Smooth muscle cell (in vitro differentiated cells): Measurements from ENCODE around the gene SUCO. TPM values are rescaled to one million over a fixed set of nuclear protein-coding genes. Genes with fewer than 3 reads are reported as not detected.
A peak's percentile ranks its signal among the peaks of the same experiment; 100 is the strongest.

Experiments used
- DNase-seq: peaks from one replicate; lab custom pipeline; 2025; ENCODE audit not compliant: unreplicated experiment; lab: John Stamatoyannopoulos, UW
- H2AFZ ChIP-seq: fragments of 200-600 bp; sonication (generic); 2 replicates; pipeline ENCODE4 v1.6.0; 2016; ENCODE audit warnings: antibody characterized with exemption, low read depth, mild to moderate bottlenecking
- H3F3A ChIP-seq: fragments of 200-600 bp; sonication (generic); 2 replicates; pipeline ENCODE4 v1.6.0; 2017; ENCODE audit warnings: antibody characterized with exemption, low read depth
- H3K27ac ChIP-seq: fragments of 200-600 bp; sonication (generic); 2 replicates; pipeline ENCODE4 v1.5.1; 2016; ENCODE audit warnings: low read depth, mild to moderate bottlenecking
- H3K27me3 ChIP-seq: fragments of 200-600 bp; sonication (generic); 2 replicates; pipeline ENCODE4 v1.6.1; 2016; ENCODE audit warnings: low read depth, mild to moderate bottlenecking
- H3K36me3 ChIP-seq: fragments of 200-600 bp; sonication (generic); 2 replicates; pipeline ENCODE4 v1.5.1; 2016; ENCODE audit warnings: low read depth
- H3K4me1 ChIP-seq: fragments of 200-600 bp; sonication (generic); 2 replicates; pipeline ENCODE4 v1.5.1; 2016; ENCODE audit warnings: low read depth
- H3K4me2 ChIP-seq: fragments of 200-600 bp; sonication (generic); 2 replicates; pipeline ENCODE4 v1.6.0; 2016; ENCODE audit warnings: mild to moderate bottlenecking
- H3K4me3 ChIP-seq: fragments of 200-600 bp; sonication (generic); 2 replicates; pipeline ENCODE4 v1.5.1; 2016; ENCODE audit warnings: mild to moderate bottlenecking
- H3K79me2 ChIP-seq: fragments of 200-600 bp; sonication (generic); 2 replicates; pipeline ENCODE4 v1.6.0; 2016; ENCODE audit warnings: low read depth, mild to moderate bottlenecking
- H3K9ac ChIP-seq: fragments of 200-600 bp; sonication (generic); 2 replicates; pipeline ENCODE4 v1.6.0; 2016; ENCODE audit warnings: low read depth
- H3K9me3 ChIP-seq: fragments of 200-600 bp; sonication (generic); replicated peaks from 2 replicates; pipeline ENCODE4 v1.5.1; 2016; ENCODE audit warnings: low read depth
- H4K20me1 ChIP-seq: fragments of 200-600 bp; sonication (generic); 2 replicates; pipeline ENCODE4 v1.6.0; 2016; ENCODE audit warnings: low read depth
- CTCF ChIP-seq: fragments of 200-600 bp; sonication (generic); IDR thresholded peaks from 2 replicates; pipeline ENCODE4 v1.5.1; 2017; ENCODE audit warnings: borderline replicate concordance, mild to moderate bottlenecking, antibody characterized with exemption; ENCODE audit not compliant: insufficient read depth, poor library complexity, severe bottlenecking
- WGBS: methylation state at CpG from one replicate; pipeline ENCODE4 v1.1.7; 2016; ENCODE audit warnings: low lambda C conversion rate; 5-methylcytosine and 5-hydroxymethylcytosine counted together
- polyA plus RNA-seq: library from polyadenylated mRNA; unstranded; fragments of >200 nt; fragmentation: Nextera tagmentation; extraction: Ambion mirVana; gene quantifications from 2 replicates; pipeline ENCODE4 v1.2.1, GENCODE V29; 2016
- total RNA-seq: library from RNA; depleted of rRNA; stranded (reverse); fragments of >200 nt; gene quantifications from 2 replicates; pipeline ENCODE4 v1.2.3, GENCODE V29; 2014

The SUCO gene
- total and polyA plus RNA-seq, 2 experiments from 2014 or later, result 16.9 to 96.7 TPM

DNA sequence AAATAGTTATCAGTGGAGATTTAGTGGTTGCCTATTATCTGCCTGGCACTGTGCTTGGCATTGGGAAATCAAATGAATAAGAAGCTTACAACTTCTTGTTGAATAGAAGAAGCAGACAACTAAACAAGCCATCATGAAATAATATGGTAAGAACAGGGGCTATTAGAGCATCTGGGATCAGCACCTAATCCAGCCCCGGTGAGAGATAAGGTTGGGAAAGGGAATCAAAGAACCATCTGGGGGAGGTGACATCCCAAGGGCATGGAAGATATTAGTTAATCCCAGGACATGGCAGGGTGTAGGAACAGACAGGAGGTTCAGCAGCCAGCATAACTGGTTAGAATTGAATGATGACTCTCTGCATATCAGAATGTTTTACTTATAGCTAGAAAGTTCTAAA lies 36.3 kb upstream of the SUCO start:
- Histone ChIP-seq H3K9ac (no peak overlapping the region), H3K4me3 (peak overlapping the region; percentile 1), H3K79me2 (no peaks in the 10 kb centered on the region), H3F3A (no peaks in the 10 kb centered on the region), H3K9me3 (no peaks in the 10 kb centered on the region), H3K4me1 (peaks cover 20% of the 10 kb centered on the region), H3K4me2 (peak overlapping the region; percentile 46), H3K27ac (peak overlapping the region; percentile 21), H2AFZ (peak overlapping the region; percentile 40), H3K36me3 (no peaks in the 10 kb centered on the region), H4K20me1 (no peaks in the 10 kb centered on the region), H3K27me3 (no peaks in the 10 kb centered on the region)
- WGBS, result 0% methylated on average over 1 of the region's 1 CpG
- DNase-seq, result no peak
- no peak for TF ChIP-seq CTCF

DNA sequence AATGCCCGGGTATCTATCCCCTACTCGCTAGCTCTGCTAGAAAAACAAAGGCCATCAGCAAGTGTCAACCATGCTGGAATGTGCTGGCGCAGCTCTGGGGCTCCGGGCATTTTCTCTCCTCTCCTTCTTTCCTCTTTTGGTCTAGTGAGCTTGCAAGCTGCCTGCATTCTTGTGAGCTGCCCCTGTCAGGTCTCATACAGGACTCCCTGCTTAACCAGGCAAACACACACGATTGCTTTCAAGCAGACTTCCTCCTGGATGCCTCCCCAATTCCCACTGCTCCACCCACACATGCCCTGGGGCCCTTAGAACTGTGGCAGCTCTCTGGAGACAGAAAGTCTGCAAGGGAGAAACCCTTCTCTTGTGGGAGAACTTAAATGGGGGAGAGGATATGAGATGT lies 35.7 kb upstream of the SUCO start:
- Histone ChIP-seq H3F3A (no peaks in the 10 kb centered on the region), H3K4me1 (peaks cover 20% of the 10 kb centered on the region), H3K4me3 (peak overlapping the region; percentile 1), H3K9me3 (no peaks in the 10 kb centered on the region), H3K79me2 (no peaks in the 10 kb centered on the region), H2AFZ (peak overlapping the region; percentile 40), H4K20me1 (no peaks in the 10 kb centered on the region), H3K27ac (peak overlapping the region; percentile 21), H3K27me3 (no peaks in the 10 kb centered on the region), H3K9ac (no peak overlapping the region), H3K36me3 (no peaks in the 10 kb centered on the region), H3K4me2 (peak overlapping the region; percentile 46)
- 11% methylated on average over 5 of the region's 5 CpGs for WGBS
- TF ChIP-seq CTCF, result no peak
- DNase-seq, result no peak

GRCh38 chr1:172498857-172499256 lies 34.1 kb upstream of the SUCO start:
- Histone ChIP-seq H3K9me3 (no peaks in the 10 kb centered on the region), H3K4me3 (no peak overlapping the region), H2AFZ (no peak overlapping the region), H3F3A (no peaks in the 10 kb centered on the region), H3K4me1 (peaks cover 20% of the 10 kb centered on the region), H3K79me2 (no peaks in the 10 kb centered on the region), H3K4me2 (no peak overlapping the region), H3K27me3 (no peaks in the 10 kb centered on the region), H3K9ac (no peak overlapping the region), H3K27ac (peak overlapping the region; percentile 56), H4K20me1 (no peaks in the 10 kb centered on the region), H3K36me3 (no peaks in the 10 kb centered on the region)
- TF ChIP-seq CTCF, result no peak
- DNase-seq, result no peak
- 88% methylated on average over 2 of the region's 2 CpGs for WGBS

- H3K27ac ChIP-seq, result peak overlapping the region; percentile 56
- peaks cover 20% of the 10 kb centered on the region for H3K4me1 ChIP-seq
- no peak overlapping the region for H3K4me2 ChIP-seq
- DNase-seq, result no peak
- H3K79me2 ChIP-seq, result no peaks in the 10 kb centered on the region
- no peaks in the 10 kb centered on the region for H3K9me3 ChIP-seq
- H3K36me3 ChIP-seq, result no peaks in the 10 kb centered on the region
- H3F3A ChIP-seq, result no peaks in the 10 kb centered on the region
- H3K9ac ChIP-seq, result peak overlapping the region; percentile 34
- H3K4me3 ChIP-seq, result no peak overlapping the region
- no peaks in the 10 kb centered on the region for H3K27me3 ChIP-seq
- H4K20me1 ChIP-seq, result no peaks in the 10 kb centered on the region
- 69% methylated on average over 3 of the region's 3 CpGs for WGBS
- no peak overlapping the region for H2AFZ ChIP-seq
- TF ChIP-seq CTCF, result no peak
These were observed 33.3 kb upstream of the SUCO start for GRCh38 chr1:172499636-172500141.
